ENCODE data around the gene ZNF664.

Gene ZNF664

DNA sequence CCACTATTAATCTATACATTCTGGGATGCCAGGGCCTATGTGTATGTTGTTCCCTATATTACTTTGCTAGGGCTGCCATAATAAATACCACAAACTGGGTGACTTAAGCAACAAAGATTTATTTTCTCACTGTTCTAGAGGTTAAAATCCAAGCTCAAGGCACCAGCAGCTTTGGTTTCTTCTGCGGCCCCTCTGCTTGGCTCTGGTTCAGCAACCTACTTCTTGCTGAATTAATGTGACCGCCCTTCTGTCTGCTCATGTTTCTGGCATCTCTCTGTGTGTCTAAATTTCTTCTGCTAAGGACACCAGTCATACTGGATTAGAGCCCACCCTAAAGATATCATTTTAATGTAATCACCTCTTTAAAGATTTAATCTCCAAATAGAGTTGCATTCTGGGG lies 84.7 kb downstream of the ZNF664 start:
- H3K9me3 Mint-ChIP-seq = no peaks in the 10 kb centered on the region
- no peak overlapping the region for H3K4me3 Mint-ChIP-seq
- no peaks in the 10 kb centered on the region for H3K4me1 Mint-ChIP-seq
- DNase-seq (no peak), ATAC-seq (no peak)
- peaks cover 16% of the 10 kb centered on the region for H3K27me3 Mint-ChIP-seq
- no peak overlapping the region for H3K27ac Mint-ChIP-seq

GRCh38 chr12:124059752-124060151 lies 86.7 kb downstream of the ZNF664 start:
- no peak for DNase-seq
- Mint-ChIP-seq H3K4me1 (no peaks in the 10 kb centered on the region), H3K9me3 (no peaks in the 10 kb centered on the region), H3K4me3 (no peak overlapping the region), H3K27me3 (peaks cover 9% of the 10 kb centered on the region), H3K27ac (no peak overlapping the region)
- no peak for ATAC-seq
